ENCODE data around the gene OTOP3. TPM values are rescaled to one million over a fixed set of nuclear protein-coding genes. Genes with fewer than 3 reads are reported as not detected.

Gene OTOP3
- total RNA-seq, 1 experiment from 2014 or later: not detected

GRCh38 chr17:74928786-74929185 is 6.9 kb upstream of the OTOP3 start:
- no peak overlapping the region for H3K27ac ChIP-seq (ENCODE audit: insufficient read length, low read depth, low read length)
- no peaks in the 10 kb centered on the region for H3K9me3 ChIP-seq (ENCODE audit: control insufficient read depth, low read depth, low read length)
- H3K4me1 ChIP-seq (ENCODE audit: insufficient read depth, low read length): no peaks in the 10 kb centered on the region

More at GRCh38 chr17:74928786-74929185, 6.9 kb upstream of the OTOP3 start:
- no peak overlapping the region for H4K91ac ChIP-seq (ENCODE audit: insufficient read length, low read depth, low read length)
- Mint-ChIP-seq H3K9me3 (peaks cover 0 to 5% of the 10 kb centered on the region in 2 experiments; a peak in 2 of 5 replicates), H3K36me3 (ENCODE audit: insufficient read depth in 1 of 3, low read depth in 3 of 3) (no peaks in the 10 kb centered on the region), H3K4me3 (no peak overlapping the region), H3K27me3 (ENCODE audit: low read depth) (peaks cover 97% of the 10 kb centered on the region), H3K4me1 (peaks cover 6 to 13% of the 10 kb centered on the region in 2 experiments), H3K27ac (no peak overlapping the region)
- H2BK20ac ChIP-seq (ENCODE audit: low read depth, low read length, poor library complexity, severe bottlenecking): no peak overlapping the region
- H2BK120ac ChIP-seq (ENCODE audit: low read depth, low read length, poor library complexity, severe bottlenecking): no peak overlapping the region
- no peak overlapping the region for H2BK12ac ChIP-seq (ENCODE audit: insufficient read length, low read depth, low read length)
- no peak overlapping the region for H3K9ac ChIP-seq (ENCODE audit: extremely low read depth, insufficient read length, low read length)
- H2AFZ ChIP-seq (ENCODE audit: low read length): no peak overlapping the region
- no peak overlapping the region for H3K56ac ChIP-seq (ENCODE audit: insufficient read length, low read depth, low read length)
- H3K79me2 ChIP-seq (ENCODE audit: insufficient read depth, low read length): no peaks in the 10 kb centered on the region
- H3K14ac ChIP-seq (ENCODE audit: insufficient read depth, low read length): no peak overlapping the region
- no peak overlapping the region for H3T11ph ChIP-seq (ENCODE audit: low read length)
- H3K4ac ChIP-seq (ENCODE audit: low read depth, low read length): no peak overlapping the region
- no CpG with 5 or more reads among the region's 6 CpGs for WGBS (ENCODE audit: extremely low coverage, insufficient read length, low lambda C conversion rate)
- H3K4me2 ChIP-seq (ENCODE audit: insufficient read depth, insufficient read length, low read length): no peak overlapping the region
- H4K5ac ChIP-seq (ENCODE audit: insufficient read length, low read depth, low read length): no peak overlapping the region
- peaks cover 30% of the 10 kb centered on the region for H3K27me3 ChIP-seq (ENCODE audit: insufficient read depth, low read length)
- H4K8ac ChIP-seq (replicated peaks; ENCODE audit: insufficient read length, low read depth, low read length): no peak overlapping the region
- no peak overlapping the region for H2BK5ac ChIP-seq (ENCODE audit: insufficient read length, low read length)
- peak; percentile 20 for DNase-seq
- H3K79me1 ChIP-seq (ENCODE audit: insufficient read depth, low read depth, low read length, poor library complexity, severe bottlenecking): no peaks in the 10 kb centered on the region
- H3K23me2 ChIP-seq (ENCODE audit: insufficient read length, low read depth, low read length, poor library complexity, severe bottlenecking): peaks cover 3% of the 10 kb centered on the region
- no peaks in the 10 kb centered on the region for H4K20me1 ChIP-seq (ENCODE audit: control insufficient read depth, insufficient read depth, insufficient read length)
- H3K23ac ChIP-seq (ENCODE audit: insufficient read length, low read depth, low read length): no peak overlapping the region
- H3K18ac ChIP-seq (ENCODE audit: insufficient read length, low read depth, low read length): no peak overlapping the region
- H2BK15ac ChIP-seq (ENCODE audit: low read depth, low read length): no peak overlapping the region
- H2AK5ac ChIP-seq (ENCODE audit: insufficient read length, low read length): no peak overlapping the region
- TF ChIP-seq, protein P1, sequence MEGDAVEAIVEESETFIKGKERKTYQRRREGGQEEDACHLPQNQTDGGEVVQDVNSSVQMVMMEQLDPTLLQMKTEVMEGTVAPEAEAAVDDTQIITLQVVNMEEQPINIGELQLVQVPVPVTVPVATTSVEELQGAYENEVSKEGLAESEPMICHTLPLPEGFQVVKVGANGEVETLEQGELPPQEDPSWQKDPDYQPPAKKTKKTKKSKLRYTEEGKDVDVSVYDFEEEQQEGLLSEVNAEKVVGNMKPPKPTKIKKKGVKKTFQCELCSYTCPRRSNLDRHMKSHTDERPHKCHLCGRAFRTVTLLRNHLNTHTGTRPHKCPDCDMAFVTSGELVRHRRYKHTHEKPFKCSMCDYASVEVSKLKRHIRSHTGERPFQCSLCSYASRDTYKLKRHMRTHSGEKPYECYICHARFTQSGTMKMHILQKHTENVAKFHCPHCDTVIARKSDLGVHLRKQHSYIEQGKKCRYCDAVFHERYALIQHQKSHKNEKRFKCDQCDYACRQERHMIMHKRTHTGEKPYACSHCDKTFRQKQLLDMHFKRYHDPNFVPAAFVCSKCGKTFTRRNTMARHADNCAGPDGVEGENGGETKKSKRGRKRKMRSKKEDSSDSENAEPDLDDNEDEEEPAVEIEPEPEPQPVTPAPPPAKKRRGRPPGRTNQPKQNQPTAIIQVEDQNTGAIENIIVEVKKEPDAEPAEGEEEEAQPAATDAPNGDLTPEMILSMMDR (conservative IDR thresholded peaks at IDR 0.05): no peak

Data from H9 (cell line).